ENCODE results near the gene MYH11. TPM values are rescaled to one million over a fixed set of nuclear protein-coding genes. Genes with fewer than 3 reads are reported as not detected.

Gene MYH11
- total and polyA plus RNA-seq, 2 donors, result 1.1 to 26.6 TPM

- Histone ChIP-seq H3K4me1 (ENCODE audit: control insufficient read depth in 2 of 2, insufficient read depth in 2 of 2, low read length in 2 of 2) (no peaks in the 10 kb centered on the region), H3K36me3 (ENCODE audit: control insufficient read depth in 2 of 2, insufficient read depth in 2 of 2, low read length in 1 of 2) (peaks cover 19 to 56% of the 10 kb centered on the region in 2 donors), H3K27me3 (ENCODE audit: control insufficient read depth in 2 of 2, insufficient read depth in 1 of 2, low read length in 1 of 2) (no peaks in the 10 kb centered on the region), H3K9me3 (ENCODE audit: control insufficient read depth in 2 of 2, insufficient read depth in 1 of 2, low read length in 1 of 2) (no peaks in the 10 kb centered on the region), H3K27ac (ENCODE audit: low read depth in 1 of 2, low read length in 1 of 2) (no peak overlapping the region), H3K4me3 (ENCODE audit: low read length in 2 of 2) (no peak overlapping the region)
- DNase-seq (ENCODE audit: low read depth in 6 of 9, low spot score in 9 of 9), result no peak
- 96% methylated on average over 7 of the region's 7 CpGs for WGBS
Measured at GRCh38 chr16:15723808-15724207, 133.0 kb downstream of the MYH11 start.

- no peaks in the 10 kb centered on the region for H3K4me1 ChIP-seq (ENCODE audit: control insufficient read depth in 2 of 2, insufficient read depth in 2 of 2, low read length in 2 of 2)
- no peaks in the 10 kb centered on the region for H3K27me3 ChIP-seq (ENCODE audit: control insufficient read depth in 2 of 2, insufficient read depth in 1 of 2, low read length in 1 of 2)
- DNase-seq (ENCODE audit: low read depth in 6 of 9, low spot score in 9 of 9), result no peak
- 98% methylated on average over 14 of the region's 14 CpGs for WGBS
- H3K4me3 ChIP-seq (ENCODE audit: low read length in 2 of 2), result no peak overlapping the region
- H3K9me3 ChIP-seq (ENCODE audit: control insufficient read depth in 2 of 2, insufficient read depth in 1 of 2, low read length in 1 of 2), result no peaks in the 10 kb centered on the region
- H3K36me3 ChIP-seq (ENCODE audit: control insufficient read depth in 2 of 2, insufficient read depth in 2 of 2, low read length in 1 of 2), result peaks cover 22 to 68% of the 10 kb centered on the region in 2 donors
- no peak overlapping the region for H3K27ac ChIP-seq (ENCODE audit: low read depth in 1 of 2, low read length in 1 of 2)
Measured at GRCh38 chr16:15721018-15721417, 135.8 kb downstream of the MYH11 start.

- peaks cover 13 to 57% of the 10 kb centered on the region in 2 donors for H3K36me3 ChIP-seq (ENCODE audit: control insufficient read depth in 2 of 2, insufficient read depth in 2 of 2, low read length in 1 of 2)
- H3K4me3 ChIP-seq (ENCODE audit: low read length in 2 of 2), result no peak overlapping the region
- H3K27me3 ChIP-seq (ENCODE audit: control insufficient read depth in 2 of 2, insufficient read depth in 1 of 2, low read length in 1 of 2), result no peaks in the 10 kb centered on the region
- H3K27ac ChIP-seq (ENCODE audit: low read depth in 1 of 2, low read length in 1 of 2), result no peak overlapping the region
- no peak for DNase-seq (ENCODE audit: low read depth in 6 of 9, low spot score in 9 of 9)
- peaks cover 0 to 2% of the 10 kb centered on the region in 2 donors for H3K4me1 ChIP-seq (ENCODE audit: control insufficient read depth in 2 of 2, insufficient read depth in 2 of 2, low read length in 2 of 2)
- 98% methylated on average over 23 of the region's 23 CpGs for WGBS
- no peaks in the 10 kb centered on the region for H3K9me3 ChIP-seq (ENCODE audit: control insufficient read depth in 2 of 2, insufficient read depth in 1 of 2, low read length in 1 of 2)
Measured at GRCh38 chr16:15716694-15717447, 140.0 kb downstream of the MYH11 start.

GRCh38 chr16:15715221-15715620 lies 141.6 kb downstream of the MYH11 start:
- no peaks in the 10 kb centered on the region for H3K9me3 ChIP-seq (ENCODE audit: control insufficient read depth in 2 of 2, insufficient read depth in 1 of 2, low read length in 1 of 2)
- H3K4me1 ChIP-seq (ENCODE audit: control insufficient read depth in 2 of 2, insufficient read depth in 2 of 2, low read length in 2 of 2), result peaks cover 0 to 2% of the 10 kb centered on the region in 2 donors
- DNase-seq (ENCODE audit: low read depth in 6 of 9, low spot score in 9 of 9), result no peak
- WGBS, result 97% methylated on average over 5 of the region's 5 CpGs
- H3K27ac ChIP-seq (ENCODE audit: low read depth in 1 of 2, low read length in 1 of 2), result no peak overlapping the region
- peaks cover 10 to 50% of the 10 kb centered on the region in 2 donors for H3K36me3 ChIP-seq (ENCODE audit: control insufficient read depth in 2 of 2, insufficient read depth in 2 of 2, low read length in 1 of 2)
- no peak overlapping the region for H3K4me3 ChIP-seq (ENCODE audit: low read length in 2 of 2)
- H3K27me3 ChIP-seq (ENCODE audit: control insufficient read depth in 2 of 2, insufficient read depth in 1 of 2, low read length in 1 of 2), result no peaks in the 10 kb centered on the region

- Histone ChIP-seq H3K36me3 (ENCODE audit: control insufficient read depth in 2 of 2, insufficient read depth in 2 of 2, low read length in 1 of 2) (peaks cover 4 to 53% of the 10 kb centered on the region in 2 donors), H3K27me3 (ENCODE audit: control insufficient read depth in 2 of 2, insufficient read depth in 1 of 2, low read length in 1 of 2) (no peaks in the 10 kb centered on the region), H3K27ac (ENCODE audit: low read depth in 1 of 2, low read length in 1 of 2) (no peak overlapping the region), H3K9me3 (ENCODE audit: control insufficient read depth in 2 of 2, insufficient read depth in 1 of 2, low read length in 1 of 2) (no peaks in the 10 kb centered on the region), H3K4me1 (ENCODE audit: control insufficient read depth in 2 of 2, insufficient read depth in 2 of 2, low read length in 2 of 2) (peaks cover 0 to 2% of the 10 kb centered on the region in 2 donors), H3K4me3 (ENCODE audit: low read length in 2 of 2) (no peak overlapping the region)
- no peak for DNase-seq (ENCODE audit: low read depth in 6 of 9, low spot score in 9 of 9)
- WGBS, result 97% methylated on average over 29 of the region's 29 CpGs
Measured at GRCh38 chr16:15714393-15715172, 142.2 kb downstream of the MYH11 start.

GRCh38 chr16:15708997-15709396 lies 147.8 kb downstream of the MYH11 start:
- no peak overlapping the region for H3K27ac ChIP-seq (ENCODE audit: low read depth in 1 of 2, low read length in 1 of 2)
- H3K4me1 ChIP-seq (ENCODE audit: control insufficient read depth in 2 of 2, insufficient read depth in 2 of 2, low read length in 2 of 2), result peaks cover 0 to 2% of the 10 kb centered on the region in 2 donors
- WGBS, result 96% methylated on average over 7 of the region's 7 CpGs
- no peaks in the 10 kb centered on the region for H3K9me3 ChIP-seq (ENCODE audit: control insufficient read depth in 2 of 2, insufficient read depth in 1 of 2, low read length in 1 of 2)
- peaks cover 12 to 43% of the 10 kb centered on the region in 2 donors for H3K36me3 ChIP-seq (ENCODE audit: control insufficient read depth in 2 of 2, insufficient read depth in 2 of 2, low read length in 1 of 2)
- no peak overlapping the region for H3K4me3 ChIP-seq (ENCODE audit: low read length in 2 of 2)
- H3K27me3 ChIP-seq (ENCODE audit: control insufficient read depth in 2 of 2, insufficient read depth in 1 of 2, low read length in 1 of 2), result no peaks in the 10 kb centered on the region
- no peak for DNase-seq (ENCODE audit: low read depth in 6 of 9, low spot score in 9 of 9)

GRCh38 chr16:15708096-15708495 lies 148.7 kb downstream of the MYH11 start:
- Histone ChIP-seq H3K27ac (ENCODE audit: low read depth in 1 of 2, low read length in 1 of 2) (no peak overlapping the region), H3K9me3 (ENCODE audit: control insufficient read depth in 2 of 2, insufficient read depth in 1 of 2, low read length in 1 of 2) (no peaks in the 10 kb centered on the region), H3K27me3 (ENCODE audit: control insufficient read depth in 2 of 2, insufficient read depth in 1 of 2, low read length in 1 of 2) (no peaks in the 10 kb centered on the region), H3K4me3 (ENCODE audit: low read length in 2 of 2) (no peak overlapping the region), H3K36me3 (ENCODE audit: control insufficient read depth in 2 of 2, insufficient read depth in 2 of 2, low read length in 1 of 2) (peaks cover 12 to 38% of the 10 kb centered on the region in 2 donors), H3K4me1 (ENCODE audit: control insufficient read depth in 2 of 2, insufficient read depth in 2 of 2, low read length in 2 of 2) (peaks cover 0 to 2% of the 10 kb centered on the region in 2 donors)
- no peak for DNase-seq (ENCODE audit: low read depth in 6 of 9, low spot score in 9 of 9)
- 95% methylated on average over 12 of the region's 12 CpGs for WGBS

GRCh38 chr16:15707332-15707731 lies 149.5 kb downstream of the MYH11 start:
- DNase-seq (ENCODE audit: low read depth in 6 of 9, low spot score in 9 of 9), result no peak
- WGBS, result 97% methylated on average over 3 of the region's 3 CpGs
- no peak overlapping the region for H3K4me3 ChIP-seq (ENCODE audit: low read length in 2 of 2)
- peaks cover 17 to 44% of the 10 kb centered on the region in 2 donors for H3K36me3 ChIP-seq (ENCODE audit: control insufficient read depth in 2 of 2, insufficient read depth in 2 of 2, low read length in 1 of 2)
- no peaks in the 10 kb centered on the region for H3K27me3 ChIP-seq (ENCODE audit: control insufficient read depth in 2 of 2, insufficient read depth in 1 of 2, low read length in 1 of 2)
- no peak overlapping the region for H3K27ac ChIP-seq (ENCODE audit: low read depth in 1 of 2, low read length in 1 of 2)
- H3K4me1 ChIP-seq (ENCODE audit: control insufficient read depth in 2 of 2, insufficient read depth in 2 of 2, low read length in 2 of 2), result no peaks in the 10 kb centered on the region
- no peaks in the 10 kb centered on the region for H3K9me3 ChIP-seq (ENCODE audit: control insufficient read depth in 2 of 2, insufficient read depth in 1 of 2, low read length in 1 of 2)

- 80% methylated on average over 8 of the region's 8 CpGs for WGBS
- Histone ChIP-seq H3K4me3 (ENCODE audit: low read length in 2 of 2) (no peak overlapping the region), H3K27ac (ENCODE audit: low read depth in 1 of 2, low read length in 1 of 2) (no peak overlapping the region), H3K9me3 (ENCODE audit: control insufficient read depth in 2 of 2, insufficient read depth in 1 of 2, low read length in 1 of 2) (no peaks in the 10 kb centered on the region), H3K36me3 (ENCODE audit: control insufficient read depth in 2 of 2, insufficient read depth in 2 of 2, low read length in 1 of 2) (peaks cover 34 to 66% of the 10 kb centered on the region in 2 donors), H3K27me3 (ENCODE audit: control insufficient read depth in 2 of 2, insufficient read depth in 1 of 2, low read length in 1 of 2) (no peaks in the 10 kb centered on the region), H3K4me1 (ENCODE audit: control insufficient read depth in 2 of 2, insufficient read depth in 2 of 2, low read length in 2 of 2) (no peaks in the 10 kb centered on the region)
- DNase-seq (ENCODE audit: low read depth in 6 of 9, low spot score in 9 of 9), result no peak
Measured at GRCh38 chr16:15705064-15705565, 151.7 kb downstream of the MYH11 start.

All from thymus (tissue), 11 donors.